Left ventricle myocardium inferior (tissue), 1 donor: Measurements from ENCODE around the gene DICER1. TPM values are rescaled to one million over a fixed set of nuclear protein-coding genes. Genes with fewer than 3 reads are reported as not detected.

Experiments
- DNase-seq: peaks from one replicate; pipeline ENCODE4 v3.0.0-alpha.2; 2020
- H3K27ac ChIP-seq: fragments of 200-600 bp; replicated peaks from 2 replicates; pipeline ENCODE4 v1.8.0; 2021
- H3K27me3 ChIP-seq: fragments of 200-600 bp; 2 replicates; pipeline ENCODE4 v1.8.0; 2021; ENCODE audit warnings: low read depth
- H3K36me3 ChIP-seq: fragments of 200-600 bp; 2 replicates; pipeline ENCODE4 v1.8.0; 2021
- H3K4me1 ChIP-seq: fragments of 200-600 bp; 2 replicates; pipeline ENCODE4 v1.8.0; 2021
- H3K4me3 ChIP-seq: fragments of 200-600 bp; 2 replicates; pipeline ENCODE4 v1.8.0; 2021; ENCODE audit warnings: mild to moderate bottlenecking, moderate library complexity
- H3K9me3 ChIP-seq: fragments of 200-600 bp; replicated peaks from 2 replicates; pipeline ENCODE4 v1.8.0; 2021
- intact Hi-C: fragments of 100-400 bp; cut with micrococcal nuclease; formaldehyde crosslinking; loops from one replicate; pipeline ENCODE4 v1.11.0; 2022
- total RNA-seq: library from RNA; stranded (reverse); fragmentation: NEBNext Ultra II Directional; extraction: Animal tissue kit (Norgen Biotek cat#: 25700); gene quantifications from one replicate; pipeline ENCODE4 v1.2.1, GENCODE V29; 2021
- TF ChIP-seq, protein P1 (sequence below): fragments of 200-600 bp; IDR thresholded peaks from 2 replicates; pipeline ENCODE4 v1.8.0; 2021; ENCODE audit warnings: antibody characterized with exemption, mild to moderate bottlenecking, borderline replicate concordance
- donor health status: DM: no; HTN: yes; CAD: no; lungs with severe emphysema.

Gene DICER1
- total RNA-seq, 1 donor from 2014 or later = 22.1 TPM

DNA sequence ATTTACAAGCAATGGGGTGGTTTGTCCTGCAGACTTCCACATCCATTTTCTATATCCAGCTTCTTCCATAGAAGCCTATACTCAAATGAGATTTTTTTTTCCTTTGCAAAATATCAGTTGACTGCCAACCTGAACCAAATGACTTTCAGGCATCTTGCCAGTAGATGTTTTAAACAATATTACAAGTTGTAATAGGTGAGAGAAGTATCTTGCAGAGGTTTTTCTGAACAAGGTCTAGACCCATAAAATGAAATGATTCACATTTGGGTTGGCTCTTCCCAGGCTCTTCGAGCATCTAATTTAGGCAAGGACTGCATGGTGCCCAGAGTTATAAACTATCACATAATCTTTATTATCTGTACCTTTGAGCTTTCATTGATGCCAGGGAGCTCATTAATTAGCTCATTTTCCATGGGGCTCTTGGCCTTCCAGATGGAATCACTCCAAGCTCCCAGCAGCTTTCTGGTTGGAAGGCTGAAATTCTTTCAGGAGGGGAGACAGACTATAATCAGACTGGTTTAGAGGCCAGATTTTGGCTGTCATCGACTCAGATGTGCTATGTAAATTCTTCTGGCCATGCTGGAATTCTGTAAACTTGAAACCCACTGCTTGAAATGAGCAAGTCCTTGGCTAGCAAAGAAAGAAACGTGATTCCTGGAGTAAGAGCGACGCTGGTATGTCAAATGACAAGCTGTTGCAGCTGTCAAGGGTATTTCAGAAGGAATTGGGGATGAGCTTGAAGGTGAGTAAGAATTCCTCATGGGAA, 32.2 kb upstream of the DICER1 start:
- intact Hi-C loops = no loop called here
- peaks cover 5% of the 10 kb centered on the region for H3K36me3 ChIP-seq
- H3K4me3 ChIP-seq = no peak overlapping the region
- H3K9me3 ChIP-seq = peaks cover 12% of the 10 kb centered on the region
- H3K27ac ChIP-seq = peak overlapping the region; percentile 68
- peaks cover 48% of the 10 kb centered on the region for H3K4me1 ChIP-seq
- H3K27me3 ChIP-seq = peaks cover 23% of the 10 kb centered on the region
- no peak for DNase-seq
- TF ChIP-seq, protein P1, sequence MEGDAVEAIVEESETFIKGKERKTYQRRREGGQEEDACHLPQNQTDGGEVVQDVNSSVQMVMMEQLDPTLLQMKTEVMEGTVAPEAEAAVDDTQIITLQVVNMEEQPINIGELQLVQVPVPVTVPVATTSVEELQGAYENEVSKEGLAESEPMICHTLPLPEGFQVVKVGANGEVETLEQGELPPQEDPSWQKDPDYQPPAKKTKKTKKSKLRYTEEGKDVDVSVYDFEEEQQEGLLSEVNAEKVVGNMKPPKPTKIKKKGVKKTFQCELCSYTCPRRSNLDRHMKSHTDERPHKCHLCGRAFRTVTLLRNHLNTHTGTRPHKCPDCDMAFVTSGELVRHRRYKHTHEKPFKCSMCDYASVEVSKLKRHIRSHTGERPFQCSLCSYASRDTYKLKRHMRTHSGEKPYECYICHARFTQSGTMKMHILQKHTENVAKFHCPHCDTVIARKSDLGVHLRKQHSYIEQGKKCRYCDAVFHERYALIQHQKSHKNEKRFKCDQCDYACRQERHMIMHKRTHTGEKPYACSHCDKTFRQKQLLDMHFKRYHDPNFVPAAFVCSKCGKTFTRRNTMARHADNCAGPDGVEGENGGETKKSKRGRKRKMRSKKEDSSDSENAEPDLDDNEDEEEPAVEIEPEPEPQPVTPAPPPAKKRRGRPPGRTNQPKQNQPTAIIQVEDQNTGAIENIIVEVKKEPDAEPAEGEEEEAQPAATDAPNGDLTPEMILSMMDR = no peak

DNA sequence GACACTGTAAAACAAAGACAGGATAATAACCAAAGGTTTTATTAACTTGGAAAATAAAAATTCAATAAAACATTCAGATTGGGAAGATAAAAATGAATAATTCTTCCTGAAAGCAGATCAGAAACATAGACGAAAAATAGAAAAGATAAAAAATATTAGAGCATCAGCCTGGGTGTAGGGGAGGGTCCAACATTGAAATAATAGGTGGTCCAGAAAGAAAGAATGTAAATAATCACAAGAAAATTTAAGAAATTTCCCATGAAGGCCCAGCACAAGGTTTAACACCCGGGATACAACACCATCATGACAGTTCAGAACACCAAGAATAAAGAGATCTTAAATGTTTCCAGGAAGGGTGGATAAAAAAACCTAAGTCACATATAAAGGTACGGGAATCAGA, 31.1 kb upstream of the DICER1 start:
- TF ChIP-seq, protein P1 = no peak
- H3K4me3 ChIP-seq = no peak overlapping the region
- H3K27me3 ChIP-seq = peaks cover 23% of the 10 kb centered on the region
- H3K4me1 ChIP-seq = peaks cover 59% of the 10 kb centered on the region
- intact Hi-C loops = no loop called here
- peaks cover 12% of the 10 kb centered on the region for H3K9me3 ChIP-seq
- peak overlapping the region; percentile 68 for H3K27ac ChIP-seq
- DNase-seq = no peak
- H3K36me3 ChIP-seq = peaks cover 5% of the 10 kb centered on the region

DNA sequence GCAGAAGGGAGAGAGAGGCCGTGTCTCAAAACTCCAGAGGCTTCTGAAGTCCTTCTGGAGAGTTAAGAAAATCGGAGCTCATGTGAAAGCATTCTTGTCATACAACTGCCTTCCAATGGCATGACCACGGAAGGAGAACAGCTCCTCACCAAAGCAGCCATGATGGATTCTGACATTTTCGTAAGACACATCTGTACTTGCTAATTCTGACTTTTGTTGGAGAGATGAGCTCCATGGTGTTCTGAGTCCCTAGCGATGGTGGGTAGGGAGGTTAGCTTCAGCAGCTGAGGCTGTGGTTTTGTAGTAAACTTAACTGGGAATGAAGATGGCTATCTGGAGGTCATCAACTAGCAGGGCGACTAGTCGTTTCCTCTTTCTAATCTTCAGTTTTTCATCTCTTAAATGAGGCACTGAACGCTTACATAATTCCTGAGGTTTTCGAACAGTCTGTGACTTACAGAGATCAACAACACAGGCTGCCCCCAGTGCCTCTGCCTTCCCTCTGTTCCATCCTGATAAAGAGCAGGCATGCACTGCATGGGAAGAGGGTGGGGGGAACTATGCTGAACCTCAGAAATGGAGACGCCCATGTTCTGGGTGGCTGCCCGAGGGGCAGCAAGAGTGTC, 28.6 kb upstream of the DICER1 start:
- peaks cover 12% of the 10 kb centered on the region for H3K9me3 ChIP-seq
- H3K27ac ChIP-seq = peak overlapping the region; percentile 86
- peaks cover 79% of the 10 kb centered on the region for H3K4me1 ChIP-seq
- H3K36me3 ChIP-seq = peaks cover 5% of the 10 kb centered on the region
- intact Hi-C loops = no loop called here
- TF ChIP-seq, protein P1 = no peak
- DNase-seq = no peak
- H3K27me3 ChIP-seq = peaks cover 23% of the 10 kb centered on the region
- H3K4me3 ChIP-seq = peak overlapping the region; percentile 20

DNA sequence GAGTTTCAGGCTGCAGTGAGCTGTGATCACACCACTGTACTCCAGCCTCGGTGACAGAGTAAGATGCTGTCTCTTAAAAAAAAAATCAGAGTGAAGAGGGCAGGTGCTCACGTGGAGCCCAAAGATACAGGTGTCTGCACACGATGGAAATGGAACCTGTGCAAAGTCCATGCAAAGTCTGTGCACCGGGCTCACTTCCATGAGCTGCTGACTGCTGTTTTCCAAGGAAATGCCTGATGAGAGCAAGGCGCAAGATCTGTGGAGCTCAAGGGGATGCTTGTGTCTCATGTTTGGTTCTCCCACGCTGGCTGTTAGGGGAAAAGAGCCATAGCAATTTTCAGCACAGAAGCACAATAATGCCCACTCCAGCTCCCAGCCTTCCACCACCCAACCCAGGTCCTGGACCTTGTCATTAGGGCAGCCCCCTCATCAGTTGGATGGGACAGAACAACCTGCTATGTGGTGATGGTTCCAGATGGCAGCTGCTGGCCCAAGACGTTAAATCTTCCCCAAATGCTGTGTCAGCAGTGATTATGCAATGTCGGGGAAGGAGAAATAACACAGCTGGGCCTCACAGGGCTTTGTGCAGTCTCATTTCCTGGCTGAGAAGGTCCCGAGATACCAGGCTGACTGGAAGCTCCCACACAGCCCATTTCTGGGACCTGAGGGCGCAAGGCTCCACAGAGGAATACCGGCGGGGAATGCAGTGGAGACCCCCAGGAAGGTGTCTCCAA, 27.9 kb upstream of the DICER1 start:
- H3K4me1 ChIP-seq = peaks cover 72% of the 10 kb centered on the region
- peaks cover 23% of the 10 kb centered on the region for H3K27me3 ChIP-seq
- peak overlapping the region; percentile 20 for H3K4me3 ChIP-seq
- H3K9me3 ChIP-seq = peaks cover 12% of the 10 kb centered on the region
- peak overlapping the region; percentile 86 for H3K27ac ChIP-seq
- H3K36me3 ChIP-seq = peaks cover 6% of the 10 kb centered on the region
- intact Hi-C loops = no loop called here
- peak; percentile 61 for DNase-seq
- TF ChIP-seq, protein P1 = no peak

DNA sequence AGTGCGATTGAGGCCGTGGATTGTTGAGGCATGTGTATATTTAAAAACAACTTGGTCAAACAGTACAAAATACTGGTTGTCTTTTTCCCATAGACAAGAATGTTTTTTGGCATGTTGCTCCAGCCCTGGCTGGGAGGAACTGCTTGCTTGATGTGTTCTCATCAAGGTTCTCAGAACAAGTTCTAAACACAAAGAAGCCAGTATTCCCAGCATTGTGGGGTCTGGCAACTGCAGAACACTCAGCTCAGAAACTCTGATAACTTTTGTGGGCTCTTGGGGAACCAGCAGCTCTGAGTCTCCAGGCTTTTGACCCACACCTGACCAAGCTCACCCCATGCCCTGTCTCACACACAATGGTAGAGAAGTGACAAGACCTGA, 27.1 kb upstream of the DICER1 start:
- intact Hi-C loops = no loop called here
- H3K9me3 ChIP-seq = peaks cover 12% of the 10 kb centered on the region
- peaks cover 64% of the 10 kb centered on the region for H3K4me1 ChIP-seq
- H3K27ac ChIP-seq = peak overlapping the region; percentile 86
- TF ChIP-seq, protein P1 = no peak
- H3K36me3 ChIP-seq = peaks cover 14% of the 10 kb centered on the region
- peaks cover 23% of the 10 kb centered on the region for H3K27me3 ChIP-seq
- DNase-seq = peak; percentile 52
- no peak overlapping the region for H3K4me3 ChIP-seq
